Mammary epithelial cell (primary cell): ENCODE measurements around the gene CFP.

ENCODE experiments used
- EZH2 ChIP-seq: IDR thresholded peaks from 2 replicates; pipeline ENCODE4 v1.6.1; 2012; ENCODE audit warnings: low read length, inconsistent platforms, borderline replicate concordance
- TF ChIP-seq, protein P1 (sequence below), 2 donors: IDR thresholded peaks in 1 of 2; conservative IDR thresholded peaks in 1 of 2; 2 replicates each; pipeline ENCODE4 v1.5.1; 2011 to 2012; ENCODE audit warnings: inconsistent platforms in 2 of 2, low read length in 2 of 2, mild to moderate bottlenecking in 2 of 2, control low read depth in 1 of 2, low read depth in 1 of 2; ENCODE audit not compliant: insufficient read depth in 1 of 2; ENCODE audit errors: extremely low read depth in 1 of 2

GRCh38 chrX:47648376-47648775, 18.6 kb upstream of the CFP start:
- no peak for TF ChIP-seq EZH2
- TF ChIP-seq, protein P1, sequence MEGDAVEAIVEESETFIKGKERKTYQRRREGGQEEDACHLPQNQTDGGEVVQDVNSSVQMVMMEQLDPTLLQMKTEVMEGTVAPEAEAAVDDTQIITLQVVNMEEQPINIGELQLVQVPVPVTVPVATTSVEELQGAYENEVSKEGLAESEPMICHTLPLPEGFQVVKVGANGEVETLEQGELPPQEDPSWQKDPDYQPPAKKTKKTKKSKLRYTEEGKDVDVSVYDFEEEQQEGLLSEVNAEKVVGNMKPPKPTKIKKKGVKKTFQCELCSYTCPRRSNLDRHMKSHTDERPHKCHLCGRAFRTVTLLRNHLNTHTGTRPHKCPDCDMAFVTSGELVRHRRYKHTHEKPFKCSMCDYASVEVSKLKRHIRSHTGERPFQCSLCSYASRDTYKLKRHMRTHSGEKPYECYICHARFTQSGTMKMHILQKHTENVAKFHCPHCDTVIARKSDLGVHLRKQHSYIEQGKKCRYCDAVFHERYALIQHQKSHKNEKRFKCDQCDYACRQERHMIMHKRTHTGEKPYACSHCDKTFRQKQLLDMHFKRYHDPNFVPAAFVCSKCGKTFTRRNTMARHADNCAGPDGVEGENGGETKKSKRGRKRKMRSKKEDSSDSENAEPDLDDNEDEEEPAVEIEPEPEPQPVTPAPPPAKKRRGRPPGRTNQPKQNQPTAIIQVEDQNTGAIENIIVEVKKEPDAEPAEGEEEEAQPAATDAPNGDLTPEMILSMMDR (conservative IDR thresholded peaks at IDR 0.05 in 1 of 2, IDR thresholded peaks at IDR 0.05 in 1 of 2; ENCODE audit: extremely low read depth in 1 of 2, insufficient read depth in 1 of 2, low read depth in 1 of 2, low read length in 2 of 2), result no peak
